ENCODE measurements around the gene RAP1GAP2.

Gene RAP1GAP2

GRCh38 chr17:2972749-2973148 is 176.5 kb downstream of the RAP1GAP2 start:
- no peaks in the 10 kb centered on the region for H3K9me3 ChIP-seq (ENCODE audit: control insufficient read depth in 2 of 2, low read length in 2 of 2)
- peaks cover 0 to 4% of the 10 kb centered on the region in 2 donors for H3K36me3 ChIP-seq (ENCODE audit: control insufficient read depth in 2 of 2, insufficient read depth in 2 of 2, low read length in 2 of 2)
- no peak overlapping the region for H3K9ac ChIP-seq (ENCODE audit: low read depth in 1 of 2, low read length in 2 of 2)
- no peaks in the 10 kb centered on the region for H3K27me3 ChIP-seq (ENCODE audit: control insufficient read depth in 2 of 2, insufficient read depth in 2 of 2, low read length in 2 of 2)
- H3K27ac ChIP-seq (ENCODE audit: low read depth in 2 of 2, low read length in 2 of 2): no peak overlapping the region
- H3K4me3 ChIP-seq (ENCODE audit: low read length in 2 of 2): no peak overlapping the region
- no peaks in the 10 kb centered on the region for H3K4me1 ChIP-seq (ENCODE audit: control insufficient read depth in 2 of 2, insufficient read depth in 2 of 2, low read length in 2 of 2)

GRCh38 chr17:2974347-2974746 is 178.1 kb downstream of the RAP1GAP2 start:
- H3K9me3 ChIP-seq (ENCODE audit: control insufficient read depth in 2 of 2, low read length in 2 of 2): no peaks in the 10 kb centered on the region
- no peak overlapping the region for H3K4me3 ChIP-seq (ENCODE audit: low read length in 2 of 2)
- H3K36me3 ChIP-seq (ENCODE audit: control insufficient read depth in 2 of 2, insufficient read depth in 2 of 2, low read length in 2 of 2): no peaks in the 10 kb centered on the region
- no peak overlapping the region for H3K27ac ChIP-seq (ENCODE audit: low read depth in 2 of 2, low read length in 2 of 2)
- no peaks in the 10 kb centered on the region for H3K27me3 ChIP-seq (ENCODE audit: control insufficient read depth in 2 of 2, insufficient read depth in 2 of 2, low read length in 2 of 2)
- H3K4me1 ChIP-seq (ENCODE audit: control insufficient read depth in 2 of 2, insufficient read depth in 2 of 2, low read length in 2 of 2): no peaks in the 10 kb centered on the region
- H3K9ac ChIP-seq (ENCODE audit: low read depth in 1 of 2, low read length in 2 of 2): no peak overlapping the region

GRCh38 chr17:2975469-2975958 is 179.3 kb downstream of the RAP1GAP2 start:
- no peak overlapping the region for H3K27ac ChIP-seq (ENCODE audit: low read depth in 2 of 2, low read length in 2 of 2)
- peak overlapping the region; percentile 38 to 46 for H3K9ac ChIP-seq (ENCODE audit: low read depth in 1 of 2, low read length in 2 of 2)
- H3K4me3 ChIP-seq (ENCODE audit: low read length in 2 of 2): peak overlapping the region; percentile 59 to 69

GRCh38 chr17:2977157-2977556 is 180.9 kb downstream of the RAP1GAP2 start:
- no peak overlapping the region for H3K9ac ChIP-seq (ENCODE audit: low read depth in 1 of 2, low read length in 2 of 2)
- H3K4me1 ChIP-seq (ENCODE audit: control insufficient read depth in 2 of 2, insufficient read depth in 2 of 2, low read length in 2 of 2): no peaks in the 10 kb centered on the region
- no peak overlapping the region for H3K4me3 ChIP-seq (ENCODE audit: low read length in 2 of 2)
- peaks cover 9 to 14% of the 10 kb centered on the region in 2 donors for H3K36me3 ChIP-seq (ENCODE audit: control insufficient read depth in 2 of 2, insufficient read depth in 2 of 2, low read length in 2 of 2)
- no peak overlapping the region for H3K27ac ChIP-seq (ENCODE audit: low read depth in 2 of 2, low read length in 2 of 2)
- no peaks in the 10 kb centered on the region for H3K9me3 ChIP-seq (ENCODE audit: control insufficient read depth in 2 of 2, low read length in 2 of 2)
- H3K27me3 ChIP-seq (ENCODE audit: control insufficient read depth in 2 of 2, insufficient read depth in 2 of 2, low read length in 2 of 2): no peaks in the 10 kb centered on the region

More at GRCh38 chr17:2975469-2975958, 179.3 kb downstream of the RAP1GAP2 start:
- no peaks in the 10 kb centered on the region for H3K9me3 ChIP-seq (ENCODE audit: control insufficient read depth in 2 of 2, low read length in 2 of 2)
- peaks cover 0 to 4% of the 10 kb centered on the region in 2 donors for H3K36me3 ChIP-seq (ENCODE audit: control insufficient read depth in 2 of 2, insufficient read depth in 2 of 2, low read length in 2 of 2)
- no peaks in the 10 kb centered on the region for H3K27me3 ChIP-seq (ENCODE audit: control insufficient read depth in 2 of 2, insufficient read depth in 2 of 2, low read length in 2 of 2)
- H3K4me1 ChIP-seq (ENCODE audit: control insufficient read depth in 2 of 2, insufficient read depth in 2 of 2, low read length in 2 of 2): no peaks in the 10 kb centered on the region

- no peaks in the 10 kb centered on the region for H3K9me3 ChIP-seq (ENCODE audit: control insufficient read depth in 2 of 2, low read length in 2 of 2)
- no peak overlapping the region for H3K27ac ChIP-seq (ENCODE audit: low read depth in 2 of 2, low read length in 2 of 2)
- no peaks in the 10 kb centered on the region for H3K27me3 ChIP-seq (ENCODE audit: control insufficient read depth in 2 of 2, insufficient read depth in 2 of 2, low read length in 2 of 2)
- H3K9ac ChIP-seq (ENCODE audit: low read depth in 1 of 2, low read length in 2 of 2): no peak overlapping the region
- peaks cover 13 to 17% of the 10 kb centered on the region in 2 donors for H3K36me3 ChIP-seq (ENCODE audit: control insufficient read depth in 2 of 2, insufficient read depth in 2 of 2, low read length in 2 of 2)
- peaks cover 0 to 4% of the 10 kb centered on the region in 2 donors for H3K4me1 ChIP-seq (ENCODE audit: control insufficient read depth in 2 of 2, insufficient read depth in 2 of 2, low read length in 2 of 2)
- H3K4me3 ChIP-seq (ENCODE audit: low read length in 2 of 2): no peak overlapping the region
These were observed 181.9 kb downstream of the RAP1GAP2 start for GRCh38 chr17:2978116-2978515.

- Histone ChIP-seq H3K36me3 (ENCODE audit: control insufficient read depth in 2 of 2, insufficient read depth in 2 of 2, low read length in 2 of 2) (peaks cover 14 to 17% of the 10 kb centered on the region in 2 donors), H3K27ac (ENCODE audit: low read depth in 2 of 2, low read length in 2 of 2) (no peak overlapping the region)
These were observed 182.8 kb downstream of the RAP1GAP2 start for GRCh38 chr17:2978991-2979390.

GRCh38 chr17:2980211-2980903 is 184.1 kb downstream of the RAP1GAP2 start:
- H3K4me1 ChIP-seq (ENCODE audit: control insufficient read depth in 2 of 2, insufficient read depth in 2 of 2, low read length in 2 of 2): peaks cover 0 to 5% of the 10 kb centered on the region in 2 donors
- H3K4me3 ChIP-seq (ENCODE audit: low read length in 2 of 2): no peak overlapping the region
- no peaks in the 10 kb centered on the region for H3K9me3 ChIP-seq (ENCODE audit: control insufficient read depth in 2 of 2, low read length in 2 of 2)
- no peak overlapping the region for H3K9ac ChIP-seq (ENCODE audit: low read depth in 1 of 2, low read length in 2 of 2)
- H3K27me3 ChIP-seq (ENCODE audit: control insufficient read depth in 2 of 2, insufficient read depth in 2 of 2, low read length in 2 of 2): no peaks in the 10 kb centered on the region
- H3K36me3 ChIP-seq (ENCODE audit: control insufficient read depth in 2 of 2, insufficient read depth in 2 of 2, low read length in 2 of 2): peaks cover 20 to 24% of the 10 kb centered on the region in 2 donors
- no peak overlapping the region for H3K27ac ChIP-seq (ENCODE audit: low read depth in 2 of 2, low read length in 2 of 2)

More at GRCh38 chr17:2978991-2979390, 182.8 kb downstream of the RAP1GAP2 start:
- H3K9ac ChIP-seq (ENCODE audit: low read depth in 1 of 2, low read length in 2 of 2): no peak overlapping the region
- H3K27me3 ChIP-seq (ENCODE audit: control insufficient read depth in 2 of 2, insufficient read depth in 2 of 2, low read length in 2 of 2): no peaks in the 10 kb centered on the region
- no peaks in the 10 kb centered on the region for H3K9me3 ChIP-seq (ENCODE audit: control insufficient read depth in 2 of 2, low read length in 2 of 2)
- no peak overlapping the region for H3K4me3 ChIP-seq (ENCODE audit: low read length in 2 of 2)
- H3K4me1 ChIP-seq (ENCODE audit: control insufficient read depth in 2 of 2, insufficient read depth in 2 of 2, low read length in 2 of 2): peaks cover 0 to 5% of the 10 kb centered on the region in 2 donors

GRCh38 chr17:2980904-2981246 is 184.6 kb downstream of the RAP1GAP2 start:
- H3K4me3 ChIP-seq (ENCODE audit: low read length in 2 of 2): no peak overlapping the region
- no peak overlapping the region for H3K9ac ChIP-seq (ENCODE audit: low read depth in 1 of 2, low read length in 2 of 2)
- H3K27ac ChIP-seq (ENCODE audit: low read depth in 2 of 2, low read length in 2 of 2): no peak overlapping the region
- H3K36me3 ChIP-seq (ENCODE audit: control insufficient read depth in 2 of 2, insufficient read depth in 2 of 2, low read length in 2 of 2): peaks cover 24 to 27% of the 10 kb centered on the region in 2 donors
- no peaks in the 10 kb centered on the region for H3K27me3 ChIP-seq (ENCODE audit: control insufficient read depth in 2 of 2, insufficient read depth in 2 of 2, low read length in 2 of 2)
- H3K4me1 ChIP-seq (ENCODE audit: control insufficient read depth in 2 of 2, insufficient read depth in 2 of 2, low read length in 2 of 2): peaks cover 0 to 5% of the 10 kb centered on the region in 2 donors
- H3K9me3 ChIP-seq (ENCODE audit: control insufficient read depth in 2 of 2, low read length in 2 of 2): no peaks in the 10 kb centered on the region

GRCh38 chr17:2981325-2981724 is 185.1 kb downstream of the RAP1GAP2 start:
- Histone ChIP-seq H3K4me3 (ENCODE audit: low read length in 2 of 2) (no peak overlapping the region), H3K36me3 (ENCODE audit: control insufficient read depth in 2 of 2, insufficient read depth in 2 of 2, low read length in 2 of 2) (peaks cover 26 to 27% of the 10 kb centered on the region in 2 donors), H3K9ac (ENCODE audit: low read depth in 1 of 2, low read length in 2 of 2) (no peak overlapping the region), H3K4me1 (ENCODE audit: control insufficient read depth in 2 of 2, insufficient read depth in 2 of 2, low read length in 2 of 2) (peaks cover 0 to 5% of the 10 kb centered on the region in 2 donors), H3K27ac (ENCODE audit: low read depth in 2 of 2, low read length in 2 of 2) (no peak overlapping the region), H3K27me3 (ENCODE audit: control insufficient read depth in 2 of 2, insufficient read depth in 2 of 2, low read length in 2 of 2) (no peaks in the 10 kb centered on the region), H3K9me3 (ENCODE audit: control insufficient read depth in 2 of 2, low read length in 2 of 2) (no peaks in the 10 kb centered on the region)

GRCh38 chr17:2982854-2983253 is 186.6 kb downstream of the RAP1GAP2 start:
- Histone ChIP-seq H3K9ac (ENCODE audit: low read depth in 1 of 2, low read length in 2 of 2) (no peak overlapping the region), H3K9me3 (ENCODE audit: control insufficient read depth in 2 of 2, low read length in 2 of 2) (no peaks in the 10 kb centered on the region), H3K36me3 (ENCODE audit: control insufficient read depth in 2 of 2, insufficient read depth in 2 of 2, low read length in 2 of 2) (peaks cover 27 to 31% of the 10 kb centered on the region in 2 donors), H3K27me3 (ENCODE audit: control insufficient read depth in 2 of 2, insufficient read depth in 2 of 2, low read length in 2 of 2) (no peaks in the 10 kb centered on the region), H3K4me3 (ENCODE audit: low read length in 2 of 2) (peak overlapping the region in 1 of 2 donors; percentile 3), H3K27ac (ENCODE audit: low read depth in 2 of 2, low read length in 2 of 2) (peak overlapping the region in 1 of 2 donors; percentile 59), H3K4me1 (ENCODE audit: control insufficient read depth in 2 of 2, insufficient read depth in 2 of 2, low read length in 2 of 2) (peaks cover 0 to 5% of the 10 kb centered on the region in 2 donors)

All from mucosa of rectum (tissue), 2 donors.